OCI-LY7 (cell line): ENCODE results near the gene CDC42BPA.

ENCODE experiments used
- EZH2phosphoT487 ChIP-seq: fragments of 200-600 bp; sonication (generic); IDR thresholded peaks from 2 replicates; pipeline ENCODE4 v1.6.1; 2018; ENCODE audit warnings: low read depth, borderline replicate concordance, mild to moderate bottlenecking, mixed run types, antibody characterized with exemption, low read length, moderate library complexity, mixed read lengths
- TF ChIP-seq, protein P1 (sequence below): fragments of 200-600 bp; sonication (generic); conservative IDR thresholded peaks from 2 replicates; pipeline ENCODE4 v1.5.1; 2014; ENCODE audit warnings: mild to moderate bottlenecking, antibody characterized with exemption, low read length, moderate library complexity, mixed read lengths

DNA sequence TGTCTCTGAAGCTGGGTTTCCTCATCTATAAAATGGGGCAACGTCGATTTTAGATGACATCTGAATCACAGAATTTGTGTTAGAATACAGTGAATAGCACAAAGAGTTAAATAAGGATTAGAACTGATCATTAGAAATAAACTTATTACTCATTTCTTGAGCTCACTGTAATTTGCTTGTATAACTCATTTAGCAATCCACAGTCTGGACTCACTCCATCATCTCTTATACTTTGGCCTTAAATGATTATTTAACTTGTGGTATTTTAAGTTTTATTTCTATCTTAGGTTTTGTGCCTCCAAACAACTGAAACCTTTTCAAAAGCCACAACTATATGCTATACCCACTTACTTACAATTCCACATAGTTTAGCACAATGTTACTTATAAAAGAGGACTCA is 128.0 kb downstream of the CDC42BPA start:
- TF ChIP-seq, protein P1, sequence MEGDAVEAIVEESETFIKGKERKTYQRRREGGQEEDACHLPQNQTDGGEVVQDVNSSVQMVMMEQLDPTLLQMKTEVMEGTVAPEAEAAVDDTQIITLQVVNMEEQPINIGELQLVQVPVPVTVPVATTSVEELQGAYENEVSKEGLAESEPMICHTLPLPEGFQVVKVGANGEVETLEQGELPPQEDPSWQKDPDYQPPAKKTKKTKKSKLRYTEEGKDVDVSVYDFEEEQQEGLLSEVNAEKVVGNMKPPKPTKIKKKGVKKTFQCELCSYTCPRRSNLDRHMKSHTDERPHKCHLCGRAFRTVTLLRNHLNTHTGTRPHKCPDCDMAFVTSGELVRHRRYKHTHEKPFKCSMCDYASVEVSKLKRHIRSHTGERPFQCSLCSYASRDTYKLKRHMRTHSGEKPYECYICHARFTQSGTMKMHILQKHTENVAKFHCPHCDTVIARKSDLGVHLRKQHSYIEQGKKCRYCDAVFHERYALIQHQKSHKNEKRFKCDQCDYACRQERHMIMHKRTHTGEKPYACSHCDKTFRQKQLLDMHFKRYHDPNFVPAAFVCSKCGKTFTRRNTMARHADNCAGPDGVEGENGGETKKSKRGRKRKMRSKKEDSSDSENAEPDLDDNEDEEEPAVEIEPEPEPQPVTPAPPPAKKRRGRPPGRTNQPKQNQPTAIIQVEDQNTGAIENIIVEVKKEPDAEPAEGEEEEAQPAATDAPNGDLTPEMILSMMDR = no peak
- no peak for TF ChIP-seq EZH2phosphoT487
